Measurements from ENCODE around the gene ZNF77.

ZNF77 gene

GRCh38 chr19:2883686-2884439 is 60.9 kb downstream of the ZNF77 start:
- no peak overlapping the region for H3K4me3 ChIP-seq (replicated peaks; ENCODE audit: low read depth, low read length)

More at GRCh38 chr19:2883686-2884439, 60.9 kb downstream of the ZNF77 start:
- no peak for TF ChIP-seq CTCF (IDR thresholded peaks at IDR 0.05; ENCODE audit: low read depth, low read length, missing control alignments)
- no peak for DNase-seq (ENCODE audit: extremely low read depth, low read depth)

All from HFF-Myc (cell line).